HG03103 (cell line): Measurements from ENCODE around the gene ARFGAP3.
"Not testable (repeated sequence)": the region's sequence is repeated elsewhere in the genome, so short reads cannot be mapped to it uniquely, and the experiment has no call there.

ENCODE experiments used
- ATAC-seq: cut with Tn5 transposase; IDR thresholded peaks from one replicate; pipeline ENCODE4 v1.9.1; 2021; ENCODE audit warnings: low read depth; ENCODE audit not compliant: unreplicated experiment

ARFGAP3 gene

GRCh38 chr22:42799061-42799460 lies 58.0 kb downstream of the ARFGAP3 start:
- ATAC-seq, result no peak

DNA sequence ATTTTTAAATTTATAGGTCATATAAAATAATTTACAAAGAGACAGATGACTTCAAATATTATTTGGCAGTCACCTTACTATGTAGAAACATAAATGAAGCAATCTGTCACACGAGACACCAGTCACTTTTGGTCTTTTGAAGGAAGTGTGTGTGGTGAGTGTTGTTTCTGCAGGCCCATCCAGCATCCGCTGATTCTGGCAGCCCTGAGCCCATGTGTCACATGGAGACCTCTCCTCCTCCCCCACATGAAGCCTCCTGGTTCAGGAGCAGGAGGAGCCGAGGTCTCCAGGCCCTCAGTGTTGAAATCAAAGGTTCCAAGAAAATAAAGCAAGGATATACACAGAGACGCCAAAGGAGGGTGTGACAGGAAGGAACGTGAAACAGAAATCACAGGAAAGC lies 60.1 kb downstream of the ARFGAP3 start:
- no peak for ATAC-seq

DNA sequence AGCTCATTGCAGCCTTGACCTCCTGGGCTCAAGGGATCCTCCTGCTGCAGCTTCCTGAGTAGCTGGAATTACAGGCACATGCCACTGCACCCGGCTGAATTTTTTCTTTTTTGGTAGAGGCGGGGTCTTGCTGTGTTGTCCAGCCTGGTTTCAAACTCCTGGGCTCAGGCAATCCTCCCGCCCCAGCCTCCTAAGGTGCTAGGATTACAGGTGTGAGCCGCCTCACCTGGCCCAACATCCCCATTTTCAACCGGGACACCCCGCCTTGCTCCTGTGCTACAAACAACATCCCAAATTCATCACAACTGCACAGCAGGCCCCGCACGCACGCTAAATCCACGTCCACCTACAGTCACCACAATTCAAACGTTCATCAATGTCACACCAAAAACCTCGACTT lies 61.0 kb downstream of the ARFGAP3 start:
- ATAC-seq, result no peak

DNA sequence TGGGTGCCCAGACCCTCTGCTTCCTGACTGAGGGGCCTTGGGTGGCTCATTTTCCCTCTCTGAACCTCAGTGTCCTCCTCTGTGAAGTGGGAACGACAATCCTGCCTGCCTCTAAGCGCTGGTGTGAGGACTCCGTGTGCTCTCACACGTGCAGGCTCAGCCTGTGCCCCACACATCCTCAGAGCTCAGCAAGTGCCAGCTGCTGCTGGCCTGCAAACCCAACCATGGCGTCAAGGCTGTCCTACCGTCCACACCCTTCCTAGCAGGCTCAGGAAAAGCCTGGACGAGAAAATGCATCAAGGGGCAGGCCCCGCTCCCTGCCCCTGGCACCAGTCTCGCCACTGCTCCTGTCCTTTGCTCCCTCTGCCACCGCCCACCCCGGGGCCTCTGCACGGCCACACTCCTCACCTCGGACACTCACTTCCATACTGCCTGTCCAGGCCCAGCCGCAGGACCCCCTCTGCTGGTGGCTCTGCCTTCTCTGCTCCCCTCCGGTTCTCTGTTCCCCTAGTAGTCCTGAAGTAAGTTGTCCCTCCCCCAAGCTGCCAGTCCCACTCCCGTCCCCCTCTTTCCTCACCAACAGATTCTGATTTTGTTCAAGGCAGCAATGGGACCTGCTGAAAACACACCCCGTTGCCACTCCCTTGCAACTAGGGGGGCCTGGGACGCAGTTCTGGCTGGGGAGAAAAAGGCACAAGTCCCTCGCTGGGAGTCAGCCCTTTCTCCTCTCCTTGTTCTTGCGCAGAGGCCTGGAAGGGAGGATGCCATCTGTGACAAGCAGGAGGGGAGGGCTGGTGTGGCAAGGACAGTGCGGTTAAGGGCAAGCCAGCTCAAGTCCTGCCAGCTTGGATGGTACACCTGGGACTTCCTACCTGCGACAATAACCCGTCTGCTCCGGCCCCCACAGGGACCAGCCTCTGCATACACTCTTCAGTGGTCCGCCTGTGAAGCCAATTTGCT lies 62.2 kb downstream of the ARFGAP3 start:
- ATAC-seq, result no peak

DNA sequence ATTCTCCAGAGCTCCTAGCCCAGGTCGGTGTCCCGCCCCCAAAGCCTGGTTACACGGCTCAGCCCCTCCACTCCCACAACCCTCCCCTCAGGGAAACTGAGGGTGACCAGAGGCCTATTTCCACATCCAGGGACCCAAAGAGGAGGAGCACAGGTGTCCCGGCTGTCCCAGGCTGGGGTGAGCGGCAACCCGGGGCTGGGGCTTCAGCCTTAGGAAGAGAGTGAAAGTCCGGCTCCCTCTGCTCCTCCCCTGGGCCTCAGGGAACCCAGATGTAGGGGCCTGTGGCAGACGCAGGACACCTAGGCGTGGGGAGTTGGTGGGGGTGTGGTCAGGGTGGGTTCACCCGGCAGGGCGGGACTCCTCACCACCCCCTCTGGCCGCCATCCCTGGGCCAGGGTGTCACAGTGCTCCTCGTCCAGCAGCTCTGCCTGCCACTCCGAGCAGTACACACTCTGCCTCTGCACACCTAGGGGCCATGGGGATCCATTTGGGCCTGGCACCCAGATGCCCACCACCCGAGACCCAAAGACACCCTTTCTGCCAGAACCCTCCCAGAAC lies 63.1 kb downstream of the ARFGAP3 start:
- ATAC-seq, result no peak

GRCh38 chr22:42792909-42793847 lies 63.9 kb downstream of the ARFGAP3 start:
- no peak for ATAC-seq

- no peak for ATAC-seq
Observed at GRCh38 chr22:42792453-42792908, 64.6 kb downstream of the ARFGAP3 start.

- no peak for ATAC-seq
Observed at GRCh38 chr22:42791721-42792452, 65.2 kb downstream of the ARFGAP3 start.

GRCh38 chr22:42788466-42788865 lies 68.6 kb downstream of the ARFGAP3 start:
- ATAC-seq, result no peak

- no peak for ATAC-seq
Observed at GRCh38 chr22:42788021-42788420, 69.1 kb downstream of the ARFGAP3 start.

DNA sequence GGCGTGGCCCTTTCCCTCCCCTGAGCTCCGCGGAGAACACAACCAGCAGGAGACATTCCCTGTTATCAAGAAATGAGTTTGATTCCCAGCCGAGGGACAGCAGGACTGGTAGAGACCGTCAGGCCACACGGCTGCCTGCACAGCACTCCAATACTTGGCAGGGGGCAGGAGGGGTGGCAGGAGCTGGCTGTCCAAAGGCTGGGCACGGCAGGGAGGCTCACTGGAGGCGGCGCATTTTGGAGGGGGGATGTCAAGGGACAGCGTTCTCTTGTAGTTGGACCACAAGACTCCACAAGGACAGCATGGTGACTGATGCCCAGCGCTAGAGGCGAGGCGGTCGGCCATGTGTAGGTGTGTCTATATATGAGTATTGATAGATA lies 69.7 kb downstream of the ARFGAP3 start:
- ATAC-seq, result no peak

DNA sequence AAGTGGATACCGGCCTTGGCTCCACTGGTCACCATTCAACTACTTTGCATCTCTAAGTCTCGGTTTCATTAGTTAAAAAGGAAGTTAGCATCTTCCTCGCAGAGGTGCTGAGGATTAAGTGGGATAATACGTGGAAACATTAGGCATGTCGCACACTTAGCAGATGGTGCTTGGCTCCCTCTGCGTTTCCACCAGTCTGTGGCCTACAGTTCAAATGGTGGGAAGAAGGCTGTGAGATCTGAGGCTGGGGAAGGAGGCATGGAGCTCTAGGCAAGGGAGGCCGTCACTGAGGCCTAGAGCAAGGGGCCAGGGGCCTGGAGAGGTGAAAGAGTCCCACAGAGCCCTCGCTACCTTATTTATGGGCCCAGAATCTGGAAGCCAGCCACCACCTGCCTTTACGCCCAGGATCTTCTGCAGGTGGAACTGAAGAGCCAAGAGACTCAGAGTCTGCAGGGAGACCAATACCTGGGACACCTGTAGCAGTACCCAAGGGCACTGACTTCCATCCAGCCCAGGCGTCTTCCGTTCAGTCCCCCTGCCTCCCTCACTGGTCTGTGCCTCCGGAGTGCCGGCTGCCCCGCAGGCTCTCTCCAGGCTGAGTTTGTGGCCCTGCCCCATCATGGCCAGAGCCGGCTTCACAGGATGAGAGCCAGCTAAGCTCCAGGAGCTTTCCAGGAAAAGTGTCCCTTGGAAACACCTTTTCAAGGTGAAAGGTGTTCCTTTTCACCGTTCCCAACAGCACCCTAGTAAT lies 70.3 kb downstream of the ARFGAP3 start:
- ATAC-seq, result no peak

GRCh38 chr22:42785706-42786499 lies 71.2 kb downstream of the ARFGAP3 start:
- no peak for ATAC-seq

DNA sequence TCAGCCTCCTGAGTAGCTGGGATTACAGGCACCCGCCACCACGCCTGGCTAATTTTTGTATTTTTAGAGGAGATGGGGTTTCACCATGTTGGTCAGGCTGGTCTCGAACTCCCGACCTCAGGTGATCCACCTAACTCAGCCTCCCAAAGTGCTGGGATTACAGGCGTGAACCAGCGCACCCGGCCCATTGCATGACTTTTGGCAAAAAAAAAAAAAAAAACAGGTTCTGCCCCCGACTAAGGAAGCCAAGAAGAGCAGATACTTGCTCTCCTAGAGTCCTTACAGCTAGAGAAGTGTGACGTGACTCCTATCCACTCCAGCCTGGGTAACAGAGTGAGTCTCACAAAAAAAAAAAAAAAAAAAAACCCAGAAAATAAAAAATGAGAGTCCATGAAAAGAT lies 74.8 kb downstream of the ARFGAP3 start:
- ATAC-seq, result not testable (repeated sequence)

DNA sequence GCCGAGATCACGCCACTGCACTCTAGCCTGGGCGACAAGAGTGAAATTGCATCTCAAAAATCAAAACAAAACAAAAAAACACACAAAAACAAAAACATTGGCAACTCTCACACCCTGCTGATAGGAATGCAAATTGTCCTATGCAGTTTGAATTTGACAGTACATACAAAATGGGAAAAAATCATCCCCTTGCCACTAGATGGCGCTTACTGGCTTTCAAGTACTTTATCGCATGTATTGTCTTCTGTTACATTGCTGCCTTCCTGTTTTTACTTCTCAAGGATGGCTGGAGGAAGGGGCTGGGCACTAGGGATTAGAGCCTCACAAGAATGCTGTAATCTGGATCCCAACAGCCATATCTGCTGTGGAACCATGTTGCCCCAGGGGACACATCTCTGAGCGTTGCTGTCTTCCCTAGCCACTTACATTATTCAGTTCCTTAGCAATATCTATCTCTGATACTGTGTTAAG lies 77.0 kb downstream of the ARFGAP3 start:
- ATAC-seq, result no peak

GRCh38 chr22:42777126-42777525 lies 79.9 kb downstream of the ARFGAP3 start:
- ATAC-seq, result no peak

- no peak for ATAC-seq
Observed at GRCh38 chr22:42773167-42773566, 83.9 kb downstream of the ARFGAP3 start.

DNA sequence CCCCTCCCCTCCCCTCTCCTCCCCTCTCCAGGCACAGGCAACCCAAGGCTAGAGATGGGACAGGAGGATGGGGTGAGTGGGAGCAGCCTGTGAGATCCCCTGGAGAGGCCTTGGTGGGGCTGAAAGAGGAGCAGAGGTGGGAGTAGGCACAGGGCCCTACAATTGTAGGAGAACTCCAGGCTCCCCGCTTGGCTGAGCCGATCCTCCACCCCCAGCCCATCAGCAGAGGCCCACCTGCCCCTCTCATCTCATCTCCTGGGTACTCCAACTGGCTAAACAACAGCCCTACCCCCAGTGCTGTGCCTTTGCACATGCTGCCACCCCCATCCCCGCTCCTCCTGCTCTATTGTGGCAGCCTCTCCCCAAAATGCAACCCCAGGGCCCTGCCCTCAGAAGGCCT lies 84.4 kb downstream of the ARFGAP3 start:
- ATAC-seq, result no peak
